Activated T-cell treated with anti-CD3 and anti-CD28 coated beads, Interleukin-2, amount 50 U/mL, for 1 hour (primary cell): Measurements from ENCODE around the gene OR6K3.
"Not testable (repeated sequence)": the region's sequence is repeated elsewhere in the genome, so short reads cannot be mapped to it uniquely, and the experiment has no call there.

Experiments used
- DNase-seq: peaks from one replicate; pipeline ENCODE4 v3.0.0-alpha.2; 2020

OR6K3 gene, protein sequence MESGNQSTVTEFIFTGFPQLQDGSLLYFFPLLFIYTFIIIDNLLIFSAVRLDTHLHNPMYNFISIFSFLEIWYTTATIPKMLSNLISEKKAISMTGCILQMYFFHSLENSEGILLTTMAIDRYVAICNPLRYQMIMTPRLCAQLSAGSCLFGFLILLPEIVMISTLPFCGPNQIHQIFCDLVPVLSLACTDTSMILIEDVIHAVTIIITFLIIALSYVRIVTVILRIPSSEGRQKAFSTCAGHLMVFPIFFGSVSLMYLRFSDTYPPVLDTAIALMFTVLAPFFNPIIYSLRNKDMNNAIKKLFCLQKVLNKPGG

DNA sequence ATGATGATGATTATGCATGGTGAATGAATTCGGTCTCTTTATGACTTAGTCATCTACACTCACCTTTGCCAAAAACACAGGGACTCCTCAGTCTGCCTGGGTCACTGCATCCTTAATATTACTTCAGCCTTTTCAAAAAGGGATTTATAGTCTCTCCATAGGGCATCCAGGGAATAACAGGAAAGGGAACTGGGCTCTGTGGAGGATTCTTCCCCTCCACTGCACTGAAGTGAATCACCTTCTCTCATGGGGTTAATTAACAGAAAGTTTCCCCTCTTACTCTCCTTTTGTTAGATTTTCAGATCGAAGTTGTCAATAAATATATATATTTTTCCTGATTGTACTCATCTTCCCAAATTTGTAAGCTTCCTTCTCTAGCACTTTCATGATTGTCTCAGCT lies at the start of gene OR6K3:
OR6K3 (minus strand) TSS at position 101 of the 400 bp plus-strand sequence. CDS start 2,605 bp downstream, outside the sequence.
- no peak for DNase-seq

DNA sequence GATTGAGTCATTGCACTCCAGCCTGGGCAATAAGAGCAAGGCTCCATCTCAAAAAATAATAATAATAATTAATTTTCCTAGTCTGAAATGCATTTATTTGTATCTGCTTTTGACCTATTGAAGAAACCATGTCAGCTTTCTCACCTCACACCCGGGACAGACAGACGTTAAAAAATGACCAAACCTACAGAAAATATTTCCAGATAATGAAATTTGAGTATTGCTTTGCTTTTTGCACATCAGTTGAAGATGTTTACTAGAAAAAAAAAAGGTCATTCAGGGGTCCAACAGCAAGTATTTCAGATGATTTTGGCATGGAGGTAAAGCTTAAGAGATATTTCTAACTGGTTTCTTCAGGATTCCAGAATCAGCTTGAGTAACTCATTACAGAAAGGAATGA lies 33.9 kb upstream of the OR6K3 start, which contains the start of gene OR6K6:
OR6K6 (plus strand) TSS at position 301 of the 400 bp plus-strand sequence. CDS start 168 bp downstream, outside the sequence.
- DNase-seq = no peak

DNA sequence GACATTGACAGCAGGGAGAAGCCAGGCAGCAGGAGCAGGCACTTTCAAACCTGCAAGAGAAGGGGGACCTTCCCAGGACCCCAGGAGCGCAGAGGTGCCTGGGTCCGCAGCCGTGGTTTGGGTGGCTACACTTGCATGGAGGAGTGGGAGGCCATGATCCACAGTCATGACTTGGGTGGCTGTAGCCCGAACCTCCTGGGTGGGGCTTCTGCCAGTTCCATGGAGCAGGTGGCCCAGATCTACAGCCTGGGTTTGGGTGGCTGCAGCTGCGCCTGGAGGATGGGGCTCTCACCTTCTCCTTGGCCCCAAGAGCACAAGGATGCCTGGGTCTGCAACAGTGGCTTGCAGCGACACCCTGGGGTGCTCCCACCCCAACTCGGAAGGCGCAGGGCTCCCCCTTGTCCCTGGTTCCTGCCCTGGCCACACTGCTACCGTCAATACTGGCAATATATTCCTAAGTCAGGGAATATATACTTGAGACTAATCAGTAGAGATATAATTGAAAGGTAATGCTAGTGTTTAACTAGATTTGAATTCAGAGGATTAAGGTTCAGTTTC lies 31.7 kb upstream of the OR6K3 start:
- no peak for DNase-seq

DNA sequence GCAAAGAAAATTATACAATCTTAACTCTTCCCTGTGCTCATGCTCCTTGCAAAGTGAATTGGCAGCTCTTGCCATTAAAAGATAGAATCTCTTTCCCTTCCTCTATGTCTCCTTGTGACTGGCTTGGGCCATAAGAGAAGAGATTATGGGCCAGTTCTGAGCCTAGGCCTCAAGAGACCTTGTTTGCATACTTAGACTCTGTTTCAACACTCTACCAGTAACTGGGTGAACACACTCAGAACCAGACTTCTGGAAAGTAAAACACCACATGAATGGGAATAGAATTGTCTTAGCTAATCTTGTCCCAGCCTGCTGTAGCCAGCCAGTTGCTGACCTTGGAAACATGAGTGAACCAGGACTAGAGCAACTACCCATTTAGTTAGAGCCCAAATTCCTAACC lies 15.3 kb upstream of the OR6K3 start:
- DNase-seq = no peak

DNA sequence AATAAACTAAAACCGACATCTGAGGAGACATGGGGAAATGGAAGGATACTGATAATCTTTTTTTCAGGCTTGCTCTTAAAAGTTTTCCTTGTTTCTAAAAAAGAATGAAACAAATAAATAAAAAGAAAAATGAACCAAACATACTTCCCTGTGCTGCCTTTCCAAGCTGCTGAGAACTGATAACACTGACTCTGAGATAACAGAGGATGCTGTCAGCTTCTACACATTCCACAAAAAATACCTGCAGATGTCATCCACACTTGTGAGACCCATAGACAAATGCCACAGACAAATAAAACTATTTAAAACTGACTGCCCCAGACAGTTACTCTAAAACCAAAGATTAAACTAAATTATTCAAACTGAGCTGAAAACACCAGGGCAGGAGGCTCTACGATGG lies 12.0 kb upstream of the OR6K3 start:
- no peak for DNase-seq

DNA sequence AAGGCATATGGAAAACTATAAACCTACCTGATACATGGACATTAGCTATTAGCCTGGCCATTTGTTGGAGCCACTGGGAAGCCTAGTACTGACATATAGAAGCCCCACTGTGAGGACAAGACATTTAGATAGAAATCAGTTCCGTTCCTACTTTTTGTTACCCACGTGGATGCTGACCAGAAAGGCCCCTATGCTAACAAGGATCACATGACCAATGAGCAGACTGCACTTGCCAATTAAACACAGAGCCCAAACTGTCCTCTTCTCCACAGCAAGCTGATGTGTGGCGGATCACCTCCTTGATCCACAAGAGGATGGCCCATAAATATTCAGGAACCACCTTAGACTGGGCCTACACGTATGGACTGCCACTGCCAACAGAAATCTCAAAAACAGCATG lies 11.2 kb upstream of the OR6K3 start:
- DNase-seq = no peak

DNA sequence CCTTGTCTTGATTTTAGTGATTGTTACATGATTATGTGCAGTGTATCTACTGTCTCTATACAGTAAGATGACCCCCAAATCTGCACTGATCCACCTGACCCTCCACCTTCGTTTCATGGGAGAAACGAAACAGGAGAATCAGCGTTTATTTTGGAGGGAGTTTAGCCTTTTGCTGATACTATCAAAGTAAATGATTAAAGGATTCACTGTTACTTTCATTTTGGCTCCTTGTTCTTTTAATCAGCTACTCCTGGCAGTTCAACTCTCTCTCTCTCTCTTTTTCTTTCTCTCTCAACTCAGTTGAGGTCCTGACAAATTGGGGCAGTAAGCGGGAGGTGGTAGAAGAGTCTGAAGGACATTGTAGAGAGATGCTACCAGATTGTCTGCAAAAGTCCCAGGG lies 9.9 kb upstream of the OR6K3 start:
- no peak for DNase-seq

DNA sequence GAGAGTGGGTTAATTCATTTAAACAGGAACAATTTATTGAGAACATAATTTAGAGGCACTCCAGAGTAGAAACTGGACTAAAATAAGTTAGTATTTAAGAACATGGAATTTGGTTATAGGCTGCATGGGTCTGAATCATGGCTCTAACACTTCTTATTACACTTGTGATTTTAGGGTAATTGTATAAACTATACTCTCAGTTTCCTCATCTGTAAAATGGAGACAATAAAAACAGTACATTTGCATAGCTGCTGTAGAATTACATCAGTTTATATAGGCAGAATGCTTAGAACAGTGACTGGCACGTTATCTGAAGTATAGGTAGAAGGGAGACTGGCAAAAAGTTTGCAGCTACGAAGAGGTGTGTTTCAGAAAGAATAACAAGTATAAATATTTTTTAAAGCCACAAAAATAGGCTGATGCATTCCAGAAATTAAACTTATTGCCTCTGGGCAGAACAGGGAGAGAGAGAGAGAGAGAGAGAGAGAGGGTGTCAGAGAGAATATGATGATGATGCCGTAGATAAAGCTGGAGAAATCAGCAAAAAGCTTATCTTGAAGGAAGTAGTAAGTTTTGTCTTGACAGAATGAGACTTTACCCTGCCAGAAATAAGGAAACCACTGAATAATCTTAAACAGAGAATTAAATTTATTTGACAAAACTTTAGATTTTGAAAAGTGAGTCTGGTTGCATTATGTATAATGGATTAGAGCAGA lies 8.1 kb upstream of the OR6K3 start:
- no peak for DNase-seq

DNA sequence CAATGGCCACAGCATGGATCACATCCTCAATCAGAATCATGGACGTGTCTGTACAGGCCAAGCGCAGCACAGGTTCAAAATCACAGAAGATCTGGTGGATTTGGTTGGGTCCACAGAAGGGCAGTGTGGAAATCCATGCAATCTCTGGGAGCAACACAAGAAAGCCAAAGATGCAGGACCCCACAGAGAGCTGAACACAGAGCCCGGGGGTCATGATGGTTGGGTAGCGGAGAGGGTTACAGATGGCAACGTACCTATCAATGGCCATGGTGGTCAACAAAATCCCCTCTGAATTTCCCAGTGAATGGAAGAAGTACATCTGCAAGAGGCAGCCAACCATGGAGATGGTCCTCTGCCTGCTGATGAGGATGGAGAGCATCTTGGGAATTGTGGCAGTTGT lies 3.9 kb upstream of the OR6K3 start:
- DNase-seq = no peak

DNA sequence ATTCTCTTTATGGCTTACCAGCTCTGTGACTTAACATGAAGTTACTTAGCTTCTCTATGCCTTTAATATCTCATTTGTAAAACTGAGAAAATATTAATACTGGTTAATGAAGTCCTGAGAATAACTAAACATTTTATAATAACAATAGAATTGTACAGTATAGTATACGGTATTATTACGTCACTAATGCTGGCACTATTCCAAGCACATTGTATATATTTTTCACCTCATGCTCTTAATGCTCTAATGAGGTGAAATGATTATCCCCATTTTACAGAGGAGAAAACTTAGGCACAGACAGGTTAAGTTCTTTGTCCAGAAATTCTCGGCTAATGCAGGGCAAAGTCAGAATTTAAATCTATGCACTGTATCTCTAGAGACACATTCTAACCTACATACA lies 856 bp downstream of the OR6K3 start:
- DNase-seq = no peak

DNA sequence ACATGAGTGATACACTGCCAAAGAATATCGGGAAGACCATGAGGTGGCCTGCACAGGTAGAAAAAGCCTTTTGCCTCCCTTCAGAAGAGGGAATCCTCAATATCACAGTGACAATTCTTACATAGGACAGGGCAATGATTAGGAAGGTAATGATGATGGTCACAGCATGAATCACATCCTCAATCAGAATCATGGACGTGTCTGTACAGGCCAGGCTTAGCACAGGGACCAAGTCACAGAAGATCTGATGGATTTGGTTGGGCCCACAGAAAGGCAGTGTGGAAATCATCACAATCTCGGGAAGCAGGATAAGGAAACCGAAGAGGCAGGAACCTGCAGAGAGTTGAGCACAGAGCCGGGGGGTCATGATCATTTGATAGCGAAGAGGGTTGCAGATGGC lies 3.2 kb downstream of the OR6K3 start:
- DNase-seq = no peak

DNA sequence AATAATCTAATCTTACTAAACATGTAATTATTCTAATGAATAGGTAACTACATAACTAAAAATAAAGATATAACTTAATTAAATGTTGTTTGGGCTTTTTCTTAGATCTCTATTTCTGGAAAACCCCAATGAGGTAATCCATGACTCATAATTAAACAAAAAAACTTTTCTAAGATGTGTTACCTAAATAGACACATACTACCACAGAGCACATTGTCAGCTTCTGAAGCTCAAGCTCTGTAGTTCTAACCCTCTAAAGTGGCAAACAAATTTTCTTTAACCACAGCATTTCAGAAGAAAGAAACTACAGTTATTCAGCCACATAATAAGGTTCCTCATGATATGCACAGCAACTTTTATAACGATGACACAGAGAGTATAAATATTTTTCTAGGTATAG lies 4.2 kb downstream of the OR6K3 start:
- no peak for DNase-seq

DNA sequence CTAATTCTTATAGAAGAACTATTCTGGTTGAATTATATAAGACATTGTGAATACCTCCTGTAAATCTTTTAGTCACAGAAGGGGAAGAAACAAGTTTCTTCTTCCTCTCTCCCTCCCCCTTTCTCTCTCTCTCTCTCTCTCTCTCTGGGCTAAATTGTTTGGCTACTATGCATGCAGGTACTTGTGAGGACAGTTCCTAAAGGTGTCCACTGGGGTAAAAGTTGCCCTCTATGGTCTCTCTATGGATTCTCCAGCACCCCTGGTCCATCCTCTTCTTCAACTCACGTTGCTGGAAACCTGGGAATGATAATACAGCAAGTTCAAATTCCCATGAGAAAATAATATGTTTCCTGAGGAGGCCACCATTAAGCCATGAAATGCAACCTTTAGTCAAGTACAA lies 5.8 kb downstream of the OR6K3 start:
- DNase-seq = no peak

DNA sequence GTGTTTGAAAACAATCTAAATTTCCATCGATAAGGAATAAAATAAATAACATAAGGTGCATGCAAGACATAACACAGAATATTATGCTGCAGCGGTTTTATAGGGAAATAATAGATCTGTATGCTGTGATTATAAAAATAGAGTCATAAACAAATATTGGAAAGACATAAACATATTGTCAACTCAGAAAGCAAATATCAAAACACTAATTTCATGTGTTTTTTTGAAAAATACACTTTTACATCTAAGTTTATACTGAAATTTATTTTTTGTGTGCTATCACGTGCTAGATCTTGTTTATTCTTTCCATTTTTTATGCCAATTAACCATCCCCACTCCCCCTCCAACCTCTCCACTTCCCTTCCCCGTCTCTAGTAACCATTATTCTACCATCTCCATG lies 9.4 kb downstream of the OR6K3 start:
- DNase-seq = no peak

DNA sequence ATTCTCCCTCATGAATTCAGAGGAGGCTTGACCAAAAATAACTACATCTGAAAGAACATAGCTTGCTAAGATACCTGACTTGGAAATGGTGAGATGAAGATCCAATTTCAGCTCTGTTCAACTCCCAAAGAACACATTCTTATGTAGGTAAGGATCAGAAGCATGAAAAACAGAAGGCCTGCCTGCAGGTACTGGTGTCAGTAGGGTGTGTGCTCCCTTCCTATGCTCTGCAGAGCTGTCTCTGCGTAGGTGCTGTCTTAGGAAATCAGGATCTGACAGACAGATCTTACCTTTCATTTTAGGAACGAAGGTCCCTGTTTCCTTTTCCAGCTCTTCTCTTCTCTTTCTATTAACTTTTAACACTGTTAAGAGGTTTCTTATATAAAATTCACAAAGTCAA lies 14.4 kb downstream of the OR6K3 start:
- no peak for DNase-seq

DNA sequence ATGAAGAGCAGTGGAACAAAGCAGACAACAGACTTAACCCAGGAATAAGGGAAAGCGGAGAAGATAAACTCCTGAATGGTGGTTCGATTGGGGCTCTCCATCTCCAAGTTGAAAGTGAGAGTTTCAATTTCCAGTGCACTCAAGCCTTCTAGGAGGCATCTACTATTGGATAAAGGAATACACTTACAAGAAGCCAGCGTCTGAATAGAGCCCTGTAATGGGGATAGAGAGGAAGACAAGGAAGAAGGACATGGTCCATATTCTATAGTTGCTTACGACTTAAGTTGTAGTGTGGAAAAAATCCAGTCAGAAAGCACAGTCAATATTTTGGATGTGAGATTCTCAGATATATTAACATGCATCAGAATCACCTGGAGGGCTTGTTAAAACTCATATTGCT lies 20.0 kb downstream of the OR6K3 start, which contains the start of gene OR6K2:
OR6K2 (minus strand) TSS at position 101 of the 400 bp plus-strand sequence; CDS start at position 101, 0 bp downstream.
- no peak for DNase-seq

DNA sequence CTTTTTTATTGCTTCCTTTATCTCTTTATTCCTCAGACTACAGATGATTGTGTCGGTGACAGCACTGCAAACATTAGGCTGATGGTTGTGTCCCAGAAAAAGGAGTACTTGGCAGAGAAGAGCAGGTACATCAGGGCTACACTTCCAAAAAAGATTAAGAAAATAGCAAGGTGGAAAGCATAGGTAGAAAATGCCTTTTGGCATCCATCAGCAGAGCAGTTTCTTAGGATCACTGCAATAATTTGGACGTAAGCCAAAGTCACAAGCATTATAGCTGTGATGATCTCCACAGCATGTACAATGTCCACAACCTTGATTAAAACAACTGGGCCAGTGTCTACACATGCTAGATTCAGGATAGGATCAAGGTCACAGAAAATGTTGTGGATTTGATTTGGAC lies 25.9 kb downstream of the OR6K3 start:
- DNase-seq = no peak

DNA sequence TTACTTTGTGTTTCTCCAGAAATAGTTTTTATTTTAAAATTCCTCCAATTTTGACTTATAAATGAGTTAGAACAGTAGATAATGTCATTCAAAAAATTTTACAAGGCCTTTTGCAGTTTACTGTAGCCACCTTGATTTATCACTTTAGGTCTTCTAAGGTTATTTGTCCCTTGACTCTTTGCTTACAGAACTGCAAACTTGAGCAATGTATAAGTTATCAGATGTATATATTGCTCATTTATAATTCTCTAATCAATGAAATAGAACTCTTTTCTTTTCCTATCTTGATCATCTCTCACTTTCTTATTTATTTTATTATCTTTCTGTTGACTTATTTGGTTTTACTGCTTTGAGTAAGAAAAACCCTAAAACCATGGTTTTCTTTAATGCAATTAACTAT lies 28.2 kb downstream of the OR6K3 start:
- no peak for DNase-seq

DNA sequence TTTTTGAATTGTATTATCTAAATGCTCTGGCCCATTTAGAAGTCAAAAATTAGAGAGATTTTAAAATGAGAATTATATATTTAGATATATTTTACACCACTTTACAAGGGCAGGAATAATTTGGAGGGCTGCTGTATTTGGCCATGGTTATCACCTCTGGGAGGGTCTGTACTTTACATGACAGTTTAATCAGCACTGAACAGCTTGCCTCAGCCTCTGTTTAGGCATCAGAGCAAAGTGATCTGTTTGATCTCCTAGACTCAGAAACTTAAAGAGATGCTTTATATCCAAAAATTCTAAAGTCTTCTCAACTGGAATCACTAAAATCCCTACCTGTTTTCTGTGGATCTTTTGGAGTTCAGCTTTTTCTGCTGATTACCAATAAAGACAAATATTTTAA lies 28.6 kb downstream of the OR6K3 start:
- DNase-seq = no peak

DNA sequence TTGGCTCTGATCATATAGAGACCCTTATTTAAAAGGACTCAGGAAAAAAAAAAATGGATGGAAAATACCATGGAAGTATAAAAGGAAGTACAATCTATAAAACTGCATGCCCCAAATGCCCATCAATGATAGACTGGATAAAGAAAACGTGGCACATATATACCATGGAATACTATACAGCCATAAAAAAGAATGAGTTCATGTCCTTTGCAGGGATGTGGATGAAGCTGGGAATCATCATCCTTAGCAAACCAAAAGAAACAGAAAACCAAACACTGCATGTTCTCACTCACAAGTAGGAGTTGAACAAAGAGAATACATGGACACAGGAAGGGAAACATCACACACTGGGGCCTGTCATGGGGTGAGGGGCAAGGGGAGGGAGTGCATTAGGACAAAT lies 29.4 kb downstream of the OR6K3 start:
- DNase-seq = not testable (repeated sequence)

DNA sequence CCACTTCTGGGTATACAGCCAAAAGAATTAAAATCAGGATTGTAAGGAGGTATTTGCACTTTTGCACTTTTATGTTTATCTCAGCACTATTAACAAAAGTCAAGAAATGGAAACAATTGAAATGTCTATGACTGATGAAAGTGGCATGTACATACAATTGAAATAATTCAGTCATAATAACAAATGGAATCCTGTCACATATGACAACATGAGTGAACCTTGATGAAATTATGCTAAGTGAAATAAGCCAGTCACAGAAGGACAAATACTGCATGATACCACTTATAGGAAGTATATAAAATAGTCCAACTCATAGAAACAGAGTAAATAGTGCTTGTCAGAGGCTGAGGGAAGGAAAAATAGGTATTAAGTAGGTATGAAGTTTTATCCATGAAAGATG lies 30.6 kb downstream of the OR6K3 start:
- DNase-seq = no peak

DNA sequence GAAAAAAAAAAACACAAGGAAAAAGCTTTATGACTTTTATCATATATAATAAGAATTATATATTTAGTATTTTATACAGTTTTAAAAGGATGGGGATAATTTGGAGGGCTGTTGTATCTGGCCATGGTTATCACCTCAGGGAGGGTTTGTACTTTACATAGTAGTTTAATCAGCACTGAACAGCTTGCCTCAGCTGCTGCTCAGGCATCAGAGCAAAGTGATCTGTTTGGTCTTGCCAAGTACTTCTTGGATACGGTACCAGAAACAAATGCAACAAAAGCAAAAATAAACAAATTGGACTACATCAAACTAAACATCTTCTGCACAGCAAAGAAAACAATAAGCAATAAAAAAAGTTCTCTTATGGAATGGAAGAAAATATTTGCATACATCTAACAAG lies 31.4 kb downstream of the OR6K3 start:
- no peak for DNase-seq

DNA sequence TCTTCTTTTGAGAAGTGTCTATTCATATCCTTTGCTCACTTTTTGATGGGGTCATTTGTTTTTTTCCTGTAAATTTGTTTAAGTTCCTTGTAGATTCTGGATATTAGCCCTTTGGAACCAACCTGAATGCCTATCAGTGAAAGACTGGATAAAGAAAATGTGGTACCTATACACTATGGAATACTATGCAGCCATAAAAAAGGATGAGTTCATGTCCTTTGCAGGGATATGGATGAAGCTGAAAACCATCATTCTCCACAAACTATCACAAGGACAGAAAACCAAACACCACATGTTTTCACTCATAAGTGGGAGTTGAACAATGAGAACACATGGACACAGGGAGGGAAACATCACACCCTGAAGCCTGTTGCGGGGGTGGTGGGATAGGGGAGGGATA lies 32.2 kb downstream of the OR6K3 start:
- not testable (repeated sequence) for DNase-seq

DNA sequence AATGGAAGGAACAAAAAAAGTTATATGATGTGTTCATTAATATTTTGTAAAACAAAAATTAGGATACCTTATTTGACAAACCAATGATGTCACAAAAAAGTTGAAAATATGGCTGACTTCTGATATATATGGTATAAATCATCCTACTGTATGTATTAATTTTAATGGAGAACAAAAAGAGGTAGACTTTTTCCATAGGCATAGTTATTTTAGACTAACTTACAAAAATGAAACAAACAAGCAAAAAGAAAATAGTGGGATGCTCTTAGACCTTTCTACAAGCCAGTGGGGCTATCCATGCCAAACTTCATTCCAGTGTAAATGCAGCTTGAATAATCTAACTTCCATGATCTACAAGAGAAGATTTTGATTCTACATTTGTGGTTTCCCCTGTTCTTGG lies 33.5 kb downstream of the OR6K3 start:
- no peak for DNase-seq
